RWPE2 (cell line): Measurements from ENCODE around the gene IQGAP3.

Experiments used
- ATAC-seq: fragments of 200-7000 bp; cut with Tn5 transposase; 3 replicates; pipeline ENCODE4 v1.9.1; 2021; ENCODE audit warnings: low read depth
- DNase-seq: peaks from one replicate; pipeline ENCODE4 v3.0.0-alpha.2; 2020; ENCODE audit warnings: low spot score
- H3K27ac ChIP-seq: fragments of 450-650 bp; 2 replicates; pipeline ENCODE4 v1.5.1; 2017; ENCODE audit warnings: mild to moderate bottlenecking; ENCODE audit not compliant: poor library complexity, severe bottlenecking
- H3K27me3 ChIP-seq: fragments of 250-450 bp; sonication (Bioruptor Pico); 2 replicates; pipeline ENCODE4 v1.5.1; 2021; ENCODE audit warnings: mild to moderate bottlenecking, moderate library complexity; ENCODE audit not compliant: insufficient read depth, poor library complexity, severe bottlenecking
- H3K36me3 ChIP-seq: fragments of 250-450 bp; sonication (Bioruptor Pico); 2 replicates; pipeline ENCODE4 v1.5.1; 2020; ENCODE audit warnings: low read depth, mild to moderate bottlenecking, moderate library complexity
- H3K4me1 ChIP-seq: fragments of 250-450 bp; sonication (Bioruptor Pico); 2 replicates; pipeline ENCODE4 v1.5.1; 2021; ENCODE audit warnings: mild to moderate bottlenecking, moderate library complexity; ENCODE audit not compliant: insufficient read depth, poor library complexity, severe bottlenecking
- H3K4me3 ChIP-seq: fragments of 250-450 bp; sonication (Bioruptor Pico); 2 replicates; pipeline ENCODE4 v1.5.1; 2021; ENCODE audit warnings: mild to moderate bottlenecking, moderate library complexity; ENCODE audit not compliant: severe bottlenecking
- H3K9me3 ChIP-seq: fragments of 250-450 bp; sonication (Bioruptor Pico); 2 replicates; pipeline ENCODE4 v1.5.1; 2021; ENCODE audit warnings: mild to moderate bottlenecking, moderate library complexity; ENCODE audit not compliant: severe bottlenecking
- CTCF ChIP-seq: fragments of 450-650 bp; IDR thresholded peaks from one replicate; pipeline ENCODE4 v1.5.1; 2017; ENCODE audit warnings: mild to moderate bottlenecking, moderate library complexity; ENCODE audit not compliant: poor library complexity, severe bottlenecking

Gene IQGAP3

GRCh38 chr1:156550346-156550745, 22.0 kb downstream of the IQGAP3 start:
- Histone ChIP-seq H3K4me3 (no peak overlapping the region), H3K27me3 (no peaks in the 10 kb centered on the region), H3K27ac (no peak overlapping the region), H3K9me3 (no peaks in the 10 kb centered on the region), H3K4me1 (peaks cover 6% of the 10 kb centered on the region), H3K36me3 (peaks cover 63% of the 10 kb centered on the region)
- DNase-seq: no peak
- no peak for ATAC-seq
- TF ChIP-seq CTCF: no peak

- no peak overlapping the region for H3K27ac ChIP-seq
- no peaks in the 10 kb centered on the region for H3K9me3 ChIP-seq
- peaks cover 60% of the 10 kb centered on the region for H3K36me3 ChIP-seq
- peaks cover 6% of the 10 kb centered on the region for H3K4me1 ChIP-seq
- DNase-seq (no peak), ATAC-seq (no peak)
- no peak for TF ChIP-seq CTCF
- H3K27me3 ChIP-seq: no peaks in the 10 kb centered on the region
- no peak overlapping the region for H3K4me3 ChIP-seq
Measured at GRCh38 chr1:156549831-156550230, 22.5 kb downstream of the IQGAP3 start.

GRCh38 chr1:156549390-156549789, 23.0 kb downstream of the IQGAP3 start:
- no peaks in the 10 kb centered on the region for H3K27me3 ChIP-seq
- no peak for TF ChIP-seq CTCF
- ATAC-seq: no peak
- DNase-seq: no peak
- H3K27ac ChIP-seq: no peak overlapping the region
- H3K36me3 ChIP-seq: peaks cover 58% of the 10 kb centered on the region
- H3K9me3 ChIP-seq: no peaks in the 10 kb centered on the region
- no peak overlapping the region for H3K4me3 ChIP-seq
- peaks cover 6% of the 10 kb centered on the region for H3K4me1 ChIP-seq

GRCh38 chr1:156547982-156548381, 24.4 kb downstream of the IQGAP3 start:
- H3K9me3 ChIP-seq: no peaks in the 10 kb centered on the region
- H3K36me3 ChIP-seq: peaks cover 65% of the 10 kb centered on the region

GRCh38 chr1:156547434-156547833, 24.9 kb downstream of the IQGAP3 start:
- ATAC-seq (no peak), DNase-seq (no peak)
- no peak overlapping the region for H3K4me3 ChIP-seq
- H3K27me3 ChIP-seq: no peaks in the 10 kb centered on the region
- no peak for TF ChIP-seq CTCF
- no peaks in the 10 kb centered on the region for H3K9me3 ChIP-seq
- H3K36me3 ChIP-seq: peaks cover 64% of the 10 kb centered on the region
- H3K27ac ChIP-seq: no peak overlapping the region
- H3K4me1 ChIP-seq: peaks cover 4% of the 10 kb centered on the region

More at GRCh38 chr1:156547982-156548381, 24.4 kb downstream of the IQGAP3 start:
- ATAC-seq (no peak), DNase-seq (no peak)
- Histone ChIP-seq H3K27me3 (no peaks in the 10 kb centered on the region), H3K27ac (no peak overlapping the region), H3K4me1 (peaks cover 6% of the 10 kb centered on the region), H3K4me3 (no peak overlapping the region)
- TF ChIP-seq CTCF: no peak
